ENCODE data around the gene TSSK6. TPM values are rescaled to one million over a fixed set of nuclear protein-coding genes. Genes with fewer than 3 reads are reported as not detected.

The TSSK6 gene
- total and polyA plus RNA-seq, 11 donors = 0.28 to 1.0 (median 0.54) TPM

GRCh38 chr19:19492026-19492610 lies 23.2 kb downstream of the TSSK6 start:
- no peak overlapping the region for H3K4me3 ChIP-seq

DNA sequence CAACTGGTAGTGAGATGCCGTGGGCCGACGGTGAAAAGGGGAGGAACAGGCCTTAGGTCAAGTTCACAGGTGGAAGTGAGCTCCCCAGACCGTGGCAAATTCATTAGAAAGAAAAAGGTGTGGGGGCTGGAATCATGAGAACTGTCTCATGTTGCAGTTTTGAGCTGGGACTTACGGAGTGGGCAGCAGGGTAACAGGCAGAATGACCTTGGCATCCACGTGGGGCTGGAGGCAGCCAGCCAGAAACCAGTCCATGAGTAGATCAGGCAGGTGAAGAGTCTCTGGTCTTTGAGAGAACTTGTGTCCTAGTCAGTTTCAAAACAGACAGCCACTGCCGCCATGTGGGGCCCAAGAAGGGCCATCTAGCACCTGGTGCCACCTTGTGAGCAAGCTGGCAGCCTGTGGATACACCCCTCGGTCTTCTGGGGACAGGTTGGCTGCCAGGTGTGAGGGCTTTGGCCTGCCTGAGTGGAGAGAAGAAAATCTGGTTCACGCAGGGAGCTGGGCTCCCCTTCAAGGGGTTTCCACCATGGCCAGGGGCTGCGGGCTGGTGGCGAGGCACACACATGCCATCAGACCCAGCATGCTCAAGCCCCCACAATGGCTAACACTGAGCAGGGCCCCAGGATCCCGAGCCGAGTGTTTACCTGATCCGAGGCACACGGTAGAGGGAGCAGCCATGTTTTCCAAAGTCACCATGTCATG lies 23.9 kb downstream of the TSSK6 start:
- ATAC-seq (no peak), DNase-seq (peak in 1 of 5 donors; percentile 40)
- Histone ChIP-seq H3K4me3 (no peak overlapping the region), H3K36me3 (peaks cover 0 to 59% (median 40%) of the 10 kb centered on the region in 9 donors), H3K4me1 (peaks cover 10 to 43% (median 33%) of the 10 kb centered on the region in 12 donors), H3K9me3 (no peaks in the 10 kb centered on the region), H3K27me3 (no peaks in the 10 kb centered on the region), H3K27ac (no peak overlapping the region)
- 81 to 86% (median 85%) methylated on average over 9 to 15 of the region's 15 CpGs for WGBS, 4 donors
- no peak for TF ChIP-seq POLR2A (IDR thresholded peaks at IDR 0.05)
- TF ChIP-seq, protein P1, sequence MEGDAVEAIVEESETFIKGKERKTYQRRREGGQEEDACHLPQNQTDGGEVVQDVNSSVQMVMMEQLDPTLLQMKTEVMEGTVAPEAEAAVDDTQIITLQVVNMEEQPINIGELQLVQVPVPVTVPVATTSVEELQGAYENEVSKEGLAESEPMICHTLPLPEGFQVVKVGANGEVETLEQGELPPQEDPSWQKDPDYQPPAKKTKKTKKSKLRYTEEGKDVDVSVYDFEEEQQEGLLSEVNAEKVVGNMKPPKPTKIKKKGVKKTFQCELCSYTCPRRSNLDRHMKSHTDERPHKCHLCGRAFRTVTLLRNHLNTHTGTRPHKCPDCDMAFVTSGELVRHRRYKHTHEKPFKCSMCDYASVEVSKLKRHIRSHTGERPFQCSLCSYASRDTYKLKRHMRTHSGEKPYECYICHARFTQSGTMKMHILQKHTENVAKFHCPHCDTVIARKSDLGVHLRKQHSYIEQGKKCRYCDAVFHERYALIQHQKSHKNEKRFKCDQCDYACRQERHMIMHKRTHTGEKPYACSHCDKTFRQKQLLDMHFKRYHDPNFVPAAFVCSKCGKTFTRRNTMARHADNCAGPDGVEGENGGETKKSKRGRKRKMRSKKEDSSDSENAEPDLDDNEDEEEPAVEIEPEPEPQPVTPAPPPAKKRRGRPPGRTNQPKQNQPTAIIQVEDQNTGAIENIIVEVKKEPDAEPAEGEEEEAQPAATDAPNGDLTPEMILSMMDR (IDR thresholded peaks at IDR 0.05) = no peak
- intact Hi-C loops (cut with DNase I) = loop anchor here in 8 of 10 donors (2.0 to 10.0 kb wide), 7 partner anchors 83 to 344 kb away; partner anchors contain the start of genes GATAD2A (in 3 of the 8), BORCS8 (in 1 of the 8) and RFXANK (in 1 of the 8)

More at GRCh38 chr19:19492026-19492610, 23.2 kb downstream of the TSSK6 start:
- H3K27me3 ChIP-seq = no peaks in the 10 kb centered on the region
- H3K4me1 ChIP-seq = peaks cover 10 to 38% (median 33%) of the 10 kb centered on the region in 12 donors
- no peak for TF ChIP-seq POLR2A (IDR thresholded peaks at IDR 0.05)
- TF ChIP-seq, protein P1 (IDR thresholded peaks at IDR 0.05) = no peak
- no peak overlapping the region for H3K27ac ChIP-seq
- H3K36me3 ChIP-seq = peaks cover 0 to 63% (median 46%) of the 10 kb centered on the region in 9 donors
- DNase-seq (peak in 1 of 5 donors; percentile 49), ATAC-seq (no peak)
- intact Hi-C loops (cut with DNase I) = loop anchor here in 4 of 10 donors (5.0 to 10.0 kb wide), 4 partner anchors 85 to 345 kb away; partner anchors contain the start of genes BORCS8 (in 1 of the 4), GATAD2A (in 1 of the 4) and RFXANK (in 1 of the 4)
- WGBS, 4 donors = 89 to 94% (median 91%) methylated on average over 12 to 21 of the region's 21 CpGs
- H3K9me3 ChIP-seq = no peaks in the 10 kb centered on the region

- 28 to 33% (median 31%) methylated on average over 16 to 20 of the region's 20 CpGs for WGBS, 4 donors
Observed at GRCh38 chr19:19490214-19490968, 25.0 kb downstream of the TSSK6 start.

More at GRCh38 chr19:19490214-19490968, 25.0 kb downstream of the TSSK6 start:
- Histone ChIP-seq H3K9me3 (no peaks in the 10 kb centered on the region), H3K36me3 (peaks cover 0 to 52% (median 29%) of the 10 kb centered on the region in 9 donors), H3K4me1 (peaks cover 10 to 49% (median 37%) of the 10 kb centered on the region in 12 donors), H3K27ac (peak overlapping the region; percentile 14 to 94 (median 70)), H3K27me3 (no peaks in the 10 kb centered on the region), H3K4me3 (peak overlapping the region in 3 of 12 donors; percentile 1 to 40 (median 7))
- intact Hi-C loops (cut with DNase I) = loop anchor here in 9 of 10 donors (1.0 to 10.0 kb wide), 9 partner anchors 82 to 343 kb away; partner anchors contain the start of genes GATAD2A (in 4 of the 9), BORCS8 (in 1 of the 9) and RFXANK (in 1 of the 9)
- DNase-seq = peak; percentile 72 to 81 (median 80)
- ATAC-seq = peak; percentile 17 to 65 (median 52)
- TF ChIP-seq POLR2A (IDR thresholded peaks at IDR 0.05) = no peak
- TF ChIP-seq, protein P1 (IDR thresholded peaks at IDR 0.05) = peak; percentile 78 to 90 (median 84)
